Measurements from ENCODE around the gene TMEM179.

TMEM179 gene

DNA sequence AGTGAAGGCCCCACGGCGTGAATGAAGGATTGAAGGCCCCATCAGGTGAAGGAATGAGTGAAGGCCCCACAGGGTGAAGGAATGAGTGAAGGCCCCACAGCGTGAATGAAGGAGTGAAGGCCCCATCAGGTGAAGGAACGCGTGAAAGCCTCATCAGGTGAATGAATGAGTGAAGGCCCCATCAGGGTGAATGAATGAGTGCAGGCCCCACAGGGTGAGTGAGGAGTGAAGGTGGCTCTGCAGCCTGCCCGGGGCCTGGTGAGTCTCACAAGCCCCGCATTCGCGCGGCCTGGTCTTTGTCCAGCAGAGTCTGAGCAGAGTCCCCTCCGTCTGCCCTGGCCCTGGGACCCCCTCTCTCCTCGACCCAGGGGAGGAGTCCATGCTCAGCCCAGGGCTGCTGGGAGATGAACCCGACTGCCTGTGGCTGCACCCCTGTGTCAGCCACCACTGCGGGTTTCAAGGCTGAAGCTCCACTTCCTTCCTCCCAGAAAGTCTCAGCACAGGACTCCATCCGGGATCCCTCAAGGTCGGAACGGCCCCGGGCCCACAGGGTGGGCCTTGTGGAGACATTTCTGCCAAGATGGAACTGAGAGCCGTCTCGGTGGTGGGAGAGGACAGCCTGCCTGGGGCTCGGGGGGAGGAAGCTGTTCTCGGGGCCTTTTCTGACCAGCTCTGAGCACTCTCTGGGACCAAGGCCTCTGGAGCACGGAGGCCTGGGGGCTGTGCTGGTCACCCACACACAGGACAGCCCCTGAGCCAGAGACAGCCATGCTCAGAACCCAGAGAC lies 37.4 kb upstream of the TMEM179 start:
- TF ChIP-seq, protein P1, sequence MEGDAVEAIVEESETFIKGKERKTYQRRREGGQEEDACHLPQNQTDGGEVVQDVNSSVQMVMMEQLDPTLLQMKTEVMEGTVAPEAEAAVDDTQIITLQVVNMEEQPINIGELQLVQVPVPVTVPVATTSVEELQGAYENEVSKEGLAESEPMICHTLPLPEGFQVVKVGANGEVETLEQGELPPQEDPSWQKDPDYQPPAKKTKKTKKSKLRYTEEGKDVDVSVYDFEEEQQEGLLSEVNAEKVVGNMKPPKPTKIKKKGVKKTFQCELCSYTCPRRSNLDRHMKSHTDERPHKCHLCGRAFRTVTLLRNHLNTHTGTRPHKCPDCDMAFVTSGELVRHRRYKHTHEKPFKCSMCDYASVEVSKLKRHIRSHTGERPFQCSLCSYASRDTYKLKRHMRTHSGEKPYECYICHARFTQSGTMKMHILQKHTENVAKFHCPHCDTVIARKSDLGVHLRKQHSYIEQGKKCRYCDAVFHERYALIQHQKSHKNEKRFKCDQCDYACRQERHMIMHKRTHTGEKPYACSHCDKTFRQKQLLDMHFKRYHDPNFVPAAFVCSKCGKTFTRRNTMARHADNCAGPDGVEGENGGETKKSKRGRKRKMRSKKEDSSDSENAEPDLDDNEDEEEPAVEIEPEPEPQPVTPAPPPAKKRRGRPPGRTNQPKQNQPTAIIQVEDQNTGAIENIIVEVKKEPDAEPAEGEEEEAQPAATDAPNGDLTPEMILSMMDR (IDR thresholded peaks at IDR 0.05): no peak
- H3K4me3 ChIP-seq: no peak overlapping the region
- no peak overlapping the region for H3K27ac ChIP-seq
- DNase-seq (ENCODE audit: low spot score): no peak

DNA sequence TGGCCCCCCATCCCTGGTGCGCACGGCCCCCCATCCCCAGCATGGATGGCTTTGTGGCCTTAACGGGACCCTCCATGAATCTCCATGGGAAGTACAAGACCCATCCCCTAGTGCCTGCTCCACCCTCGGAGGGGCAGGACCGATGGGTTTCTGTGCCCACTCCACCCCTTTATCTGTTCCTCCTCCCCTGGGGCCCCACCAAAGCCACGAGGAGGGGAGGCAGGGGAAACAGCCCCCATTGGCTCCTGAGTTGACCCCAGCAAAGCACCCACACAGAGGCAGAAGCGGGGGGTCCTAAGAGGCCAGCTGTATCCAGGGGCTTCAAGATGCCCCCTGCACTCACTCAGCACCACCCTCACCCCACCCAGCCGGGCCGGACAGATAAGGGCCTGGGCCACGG lies 36.1 kb upstream of the TMEM179 start:
- Histone ChIP-seq H3K4me3 (no peak overlapping the region), H3K27ac (no peak overlapping the region)
- TF ChIP-seq, protein P1 (IDR thresholded peaks at IDR 0.05): no peak
- no peak for DNase-seq (ENCODE audit: low spot score)

- DNase-seq (ENCODE audit: low spot score): peak; percentile 53
- TF ChIP-seq, protein P1 (IDR thresholded peaks at IDR 0.05): peak; percentile 81
Measured at GRCh38 chr14:104639885-104640548, 35.4 kb upstream of the TMEM179 start.

GRCh38 chr14:104639471-104639870 lies 34.9 kb upstream of the TMEM179 start:
- no peak for DNase-seq (ENCODE audit: low spot score)
- H3K27ac ChIP-seq: no peak overlapping the region
- H3K4me3 ChIP-seq: no peak overlapping the region
- TF ChIP-seq, protein P1 (IDR thresholded peaks at IDR 0.05): no peak

More at GRCh38 chr14:104639885-104640548, 35.4 kb upstream of the TMEM179 start:
- no peak overlapping the region for H3K27ac ChIP-seq
- no peak overlapping the region for H3K4me3 ChIP-seq

DNA sequence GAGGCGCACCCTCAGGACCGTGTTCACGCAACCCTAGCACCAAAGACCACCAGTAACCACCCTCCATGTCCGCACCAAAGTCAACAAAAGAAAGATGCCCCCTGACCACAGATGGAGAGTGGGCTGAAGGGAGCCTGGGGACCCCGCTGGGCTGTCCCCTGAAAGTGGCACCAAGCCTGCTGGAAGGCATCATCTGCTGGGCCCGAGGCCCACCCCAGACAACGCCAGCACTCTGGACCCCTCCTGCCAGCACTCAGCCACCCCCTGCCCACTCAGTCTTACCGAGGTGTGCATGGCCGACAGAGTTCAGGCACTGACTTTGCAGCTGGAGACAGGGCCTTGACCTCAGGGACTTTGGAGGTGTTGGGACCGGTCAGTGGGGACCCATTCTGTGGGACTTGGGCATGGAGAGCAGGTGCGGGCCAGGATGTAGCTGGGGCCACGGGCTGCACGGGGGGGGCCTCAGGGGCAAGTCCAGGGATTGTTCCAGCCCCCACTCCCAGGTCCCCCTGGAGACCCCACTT lies 34.4 kb upstream of the TMEM179 start:
- Histone ChIP-seq H3K27ac (no peak overlapping the region), H3K4me3 (no peak overlapping the region)
- TF ChIP-seq, protein P1 (IDR thresholded peaks at IDR 0.05): no peak
- no peak for DNase-seq (ENCODE audit: low spot score)

- no peak for DNase-seq (ENCODE audit: low spot score)
- TF ChIP-seq, protein P1 (IDR thresholded peaks at IDR 0.05): no peak
- Histone ChIP-seq H3K4me3 (no peak overlapping the region), H3K27ac (no peak overlapping the region)
Measured at GRCh38 chr14:104638190-104638589, 33.6 kb upstream of the TMEM179 start.

Measured in coronary artery (tissue), 2 donors.